HG03442 (cell line): ENCODE measurements around the gene C1QL3.
A peak's percentile ranks its signal among the peaks of the same experiment; 100 is the strongest.

Source experiments
- ATAC-seq: cut with Tn5 transposase; IDR thresholded peaks from one replicate; pipeline ENCODE4 v1.9.1; 2021; ENCODE audit warnings: mild to moderate bottlenecking, moderate library complexity; ENCODE audit not compliant: unreplicated experiment

C1QL3 gene

DNA sequence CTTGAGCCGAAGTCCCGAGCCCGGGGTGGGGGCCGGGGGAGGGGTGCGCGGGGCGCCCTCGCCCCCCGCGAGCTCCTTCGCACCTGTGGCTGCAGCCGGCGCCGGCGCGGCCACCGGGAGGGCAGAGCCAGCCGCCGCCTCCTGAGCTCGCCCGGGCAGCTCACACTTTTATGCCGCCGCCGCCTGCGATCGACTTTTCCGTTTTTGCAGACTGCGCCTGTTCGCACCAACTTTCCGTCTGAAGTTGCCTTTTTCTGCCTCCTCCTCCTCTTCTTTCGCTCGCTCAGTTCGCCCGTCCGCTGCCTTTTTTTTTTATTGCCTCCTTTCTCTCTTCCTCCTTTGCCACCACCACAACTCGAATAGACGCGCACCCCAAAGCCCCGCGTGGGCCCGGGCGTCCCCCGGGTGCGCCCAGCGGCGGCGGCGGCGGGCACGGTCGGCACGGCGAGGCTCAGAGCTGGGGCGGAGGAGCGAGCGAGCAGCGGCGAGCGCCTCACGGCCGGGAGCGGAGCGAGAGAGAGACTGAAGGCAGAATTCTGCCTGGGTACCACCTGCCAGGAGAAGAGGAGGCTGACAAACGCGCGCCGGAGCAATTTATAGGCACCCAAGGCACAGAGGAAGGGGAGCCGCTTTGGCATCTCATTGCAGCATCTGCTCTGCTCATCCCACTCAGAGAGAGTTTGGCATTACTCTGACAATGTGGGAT, at the start of gene C1QL3:
Gene C1QL3, minus strand, starts transcription at position 569 of the 706 bp plus-strand sequence. CDS start 814 bp downstream, outside the sequence.
- ATAC-seq: peak; percentile 31

DNA sequence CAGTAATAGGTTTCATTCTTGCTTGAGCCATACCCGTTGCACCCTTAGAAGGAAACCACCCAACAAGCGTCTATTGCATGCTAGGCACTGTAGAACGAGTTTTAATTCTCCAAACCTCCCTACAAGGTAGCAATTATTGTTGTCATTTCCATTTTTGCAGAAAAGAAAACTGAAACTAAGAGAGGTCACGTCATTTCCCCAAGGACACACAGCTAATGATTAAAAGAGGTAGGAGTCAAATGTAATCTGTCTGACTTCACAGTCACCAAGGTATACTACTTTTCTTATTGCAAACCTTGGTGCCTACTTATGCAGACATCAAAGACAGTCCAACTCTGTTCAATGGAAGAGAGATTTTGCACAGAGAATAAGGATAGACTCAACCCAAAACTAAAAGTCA, 49.1 kb upstream of the C1QL3 start:
- ATAC-seq: peak; percentile 88

- ATAC-seq: no peak
These were observed 44.6 kb upstream of the C1QL3 start for GRCh38 chr10:16566202-16566805.

DNA sequence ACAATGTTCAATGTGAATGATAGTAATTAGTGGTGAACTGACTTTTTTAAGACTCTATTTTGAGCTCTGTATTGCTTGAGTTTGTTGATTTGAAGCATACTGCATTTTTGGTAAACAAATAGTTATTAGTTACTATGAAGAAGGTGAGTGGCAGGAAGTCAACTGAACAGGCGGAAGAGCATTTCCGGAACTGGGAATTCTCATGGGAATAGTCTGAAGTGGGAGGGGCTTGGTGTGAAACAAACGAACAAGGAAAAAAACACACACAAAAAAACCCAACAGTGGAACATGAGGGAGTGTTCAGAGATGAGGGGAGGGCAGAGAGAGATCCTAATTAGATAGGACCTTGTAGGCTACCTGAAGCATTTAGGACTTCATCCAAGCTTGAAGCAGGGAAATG, 43.9 kb upstream of the C1QL3 start:
- ATAC-seq: no peak

DNA sequence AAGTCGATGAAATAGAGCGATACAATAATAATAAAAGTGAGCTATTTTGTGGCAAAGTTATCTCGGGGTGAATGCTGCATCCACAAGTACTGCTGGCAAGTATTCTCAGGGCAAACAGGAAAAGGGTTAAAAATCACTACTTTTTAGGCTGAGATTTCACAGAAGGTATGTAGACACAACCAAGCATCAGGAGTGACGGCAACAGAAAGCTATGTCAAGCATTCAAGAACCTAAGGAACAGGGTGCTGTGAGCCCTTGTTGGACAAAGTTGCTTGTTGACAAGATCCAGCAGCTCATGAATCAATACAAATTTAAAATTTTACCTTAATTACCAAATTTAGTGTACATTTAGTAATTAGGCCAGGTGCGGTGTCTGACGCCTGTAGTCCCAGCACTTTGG, 41.2 kb upstream of the C1QL3 start:
- no peak for ATAC-seq

DNA sequence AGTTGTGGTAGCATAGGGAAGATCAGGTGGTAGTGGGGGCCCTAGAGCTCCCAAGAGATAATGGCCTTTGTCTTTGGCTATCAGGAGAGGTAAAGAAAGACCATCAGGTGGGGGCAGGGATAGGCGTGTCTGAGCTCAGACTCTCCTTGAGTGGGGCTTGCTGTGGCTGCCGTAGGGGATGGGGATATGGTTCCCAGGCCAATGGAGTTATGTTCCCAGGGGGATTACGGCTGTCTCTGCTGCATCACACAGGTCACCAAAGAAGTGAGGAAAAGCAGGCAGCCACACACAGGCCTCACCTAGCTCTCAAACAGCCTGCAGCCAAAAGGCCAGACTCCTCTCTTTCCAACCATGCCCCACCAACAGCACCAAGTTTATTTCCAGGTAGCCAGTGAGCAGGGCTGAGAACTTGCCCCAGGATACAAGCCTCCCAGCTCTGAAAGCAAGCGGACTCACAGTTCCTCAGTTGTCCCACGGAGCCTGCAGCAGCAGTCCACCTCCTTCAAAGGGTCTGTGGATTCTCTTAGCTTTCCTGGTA, 37.6 kb upstream of the C1QL3 start:
- no peak for ATAC-seq

GRCh38 chr10:16547973-16548372, 26.3 kb upstream of the C1QL3 start:
- ATAC-seq: no peak

GRCh38 chr10:16545116-16545736, 23.5 kb upstream of the C1QL3 start:
- ATAC-seq: peak; percentile 66

DNA sequence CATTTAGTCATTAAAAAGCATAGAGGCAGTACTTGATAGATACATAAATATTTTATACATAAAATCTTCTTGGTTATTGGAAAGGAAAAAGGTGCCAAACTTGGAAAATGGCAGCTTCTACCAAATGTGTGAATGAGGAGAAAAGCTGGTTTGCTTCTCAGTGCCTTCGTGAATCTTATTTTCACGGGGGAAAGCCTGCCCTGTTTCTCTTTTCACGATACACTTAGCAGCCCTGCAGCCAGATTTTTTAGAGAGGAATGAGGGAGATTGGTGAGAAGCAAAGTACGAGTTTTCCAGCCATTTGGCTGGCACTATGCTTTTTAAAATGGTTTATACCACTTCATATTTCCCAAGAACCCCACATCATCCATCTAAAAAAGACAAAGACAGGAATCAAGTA, 22.9 kb upstream of the C1QL3 start:
- ATAC-seq: no peak

DNA sequence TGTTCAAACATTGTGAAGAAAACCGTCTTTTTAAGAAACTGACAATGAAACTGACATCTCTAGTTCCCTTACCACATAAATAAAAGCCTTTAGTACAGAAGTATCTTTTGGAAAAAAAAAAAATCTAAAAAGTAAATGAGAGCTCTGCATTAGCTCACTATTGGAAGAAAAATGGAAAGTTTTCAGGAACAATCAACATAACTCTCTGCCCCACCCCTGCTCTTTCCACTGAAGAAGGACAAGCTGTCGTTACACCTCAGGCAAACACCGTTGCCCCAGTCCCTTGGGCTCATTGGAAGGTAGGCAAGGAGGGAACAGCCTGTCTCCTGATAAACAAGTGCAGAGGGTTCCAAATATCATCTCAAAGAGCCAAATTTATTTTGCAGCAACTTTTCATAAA, 22.4 kb upstream of the C1QL3 start:
- no peak for ATAC-seq

DNA sequence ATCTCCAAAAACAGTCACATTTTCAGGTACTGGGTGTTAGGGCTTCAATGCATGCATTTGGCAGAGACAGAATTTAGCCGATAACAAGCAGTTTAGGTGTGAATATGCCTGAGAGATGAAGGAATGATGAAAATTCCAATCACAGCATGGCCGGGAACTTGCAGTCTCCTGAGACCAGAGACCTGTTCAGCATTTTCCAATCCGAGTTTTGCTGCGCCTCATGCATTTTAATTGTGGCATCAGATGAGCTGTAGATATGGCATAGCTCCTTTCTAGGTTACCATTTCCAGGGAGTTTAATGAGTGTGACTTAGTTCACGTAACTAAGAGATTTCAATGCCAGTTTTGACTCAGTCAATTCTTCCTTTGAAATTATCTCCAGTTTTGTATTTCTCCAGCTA, 14.5 kb upstream of the C1QL3 start:
- ATAC-seq: no peak

DNA sequence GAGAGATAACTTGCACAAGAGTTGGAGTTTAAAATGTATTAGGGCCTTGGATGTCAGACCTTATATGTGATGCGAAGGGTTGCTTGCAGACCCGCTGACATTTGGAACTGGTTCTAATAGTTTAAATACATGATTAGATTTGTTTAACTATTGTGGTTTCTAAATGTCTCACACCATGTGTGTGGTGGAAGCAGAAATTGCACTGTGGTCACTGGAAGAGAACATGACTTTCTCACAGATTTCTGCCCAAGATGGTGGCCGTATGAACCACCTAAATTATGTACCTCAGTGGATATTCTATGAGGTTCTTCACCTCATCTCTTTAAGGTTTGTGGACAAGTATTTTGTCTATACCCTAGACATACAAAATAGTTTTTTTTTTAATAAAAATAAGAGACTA, 8.2 kb upstream of the C1QL3 start:
- no peak for ATAC-seq

- no peak for ATAC-seq
These were observed 5.8 kb upstream of the C1QL3 start for GRCh38 chr10:16527452-16527851.

- ATAC-seq: peak; percentile 58
These were observed 779 bp downstream of the C1QL3 start for GRCh38 chr10:16520900-16521299.

GRCh38 chr10:16519908-16520861, 1.5 kb downstream of the C1QL3 start:
- peak; percentile 32 for ATAC-seq

DNA sequence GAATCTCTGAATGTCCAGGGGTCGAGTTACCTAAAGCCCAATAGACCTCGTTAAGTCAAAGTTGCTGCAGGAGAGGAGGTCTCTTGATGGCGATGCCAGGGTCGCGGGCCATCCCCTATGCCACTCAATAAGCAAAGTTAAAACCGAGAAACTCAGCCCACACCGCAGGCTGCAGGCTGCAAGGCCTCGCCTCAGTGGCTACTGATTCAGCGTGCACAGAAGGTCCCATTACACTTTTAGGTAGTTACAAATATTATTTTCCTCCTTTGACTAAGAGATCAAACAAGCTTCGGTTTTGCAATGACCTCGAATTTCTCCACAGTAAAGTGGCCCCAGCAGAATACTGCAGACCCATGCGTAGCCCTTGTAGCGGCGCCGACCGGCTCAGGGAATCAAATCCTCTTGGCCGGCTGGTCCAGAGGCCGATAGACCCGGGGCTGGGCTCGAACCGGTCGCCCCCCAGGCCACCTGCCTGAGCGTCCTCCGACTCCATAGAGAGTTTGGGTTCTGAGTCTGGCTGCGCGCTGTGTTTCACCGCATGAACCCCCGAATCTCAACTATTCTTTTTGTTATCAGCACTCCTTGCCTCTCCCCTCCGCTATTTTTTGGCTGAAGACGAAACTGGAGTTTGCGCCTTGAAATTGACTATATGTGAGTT, 2.3 kb downstream of the C1QL3 start:
- peak; percentile 38 for ATAC-seq

GRCh38 chr10:16518822-16519221, 2.9 kb downstream of the C1QL3 start:
- no peak for ATAC-seq

GRCh38 chr10:16510843-16511242, 10.8 kb downstream of the C1QL3 start:
- ATAC-seq: no peak

GRCh38 chr10:16509996-16510395, 11.7 kb downstream of the C1QL3 start:
- ATAC-seq: no peak

GRCh38 chr10:16505161-16505560, 16.5 kb downstream of the C1QL3 start:
- ATAC-seq: no peak
